GM12864 (cell line): ENCODE data around the gene KIAA1217.

ENCODE experiments used
- DNase-seq: peaks from one replicate; pipeline ENCODE4 v3.0.0-alpha.2; 2011; ENCODE audit warnings: low read depth
- H3K4me3 ChIP-seq: 2 replicates; pipeline ENCODE4 v1.5.1; 2011; ENCODE audit warnings: mild to moderate bottlenecking, low read depth, low read length, control low read depth
- TF ChIP-seq, protein P1 (sequence below): IDR thresholded peaks from 2 replicates; pipeline ENCODE4 v1.5.1; 2011; ENCODE audit warnings: low read depth, mild to moderate bottlenecking, moderate library complexity, low read length, control low read depth, inconsistent platforms; ENCODE audit errors: missing control alignments

KIAA1217 gene

DNA sequence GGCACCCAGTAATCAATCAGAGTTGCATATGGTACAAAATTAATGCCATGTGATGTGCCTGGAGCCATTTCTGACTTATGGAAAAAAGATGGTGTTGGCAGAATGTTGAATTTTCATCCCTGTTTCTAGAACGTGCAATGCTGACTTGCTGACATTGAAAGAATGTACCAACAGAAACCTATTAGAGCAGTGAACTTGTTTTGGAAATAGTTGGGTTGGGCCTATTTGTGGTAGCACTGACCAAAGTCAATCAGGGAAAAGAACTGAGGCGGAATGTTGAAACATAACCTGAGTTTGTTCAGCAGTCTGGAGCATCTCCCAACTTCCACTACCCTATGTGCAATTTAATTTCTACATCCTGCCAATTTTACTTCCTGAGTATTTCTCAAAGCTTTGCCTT lies 11.7 kb upstream of the KIAA1217 start:
- no peak overlapping the region for H3K4me3 ChIP-seq
- TF ChIP-seq, protein P1, sequence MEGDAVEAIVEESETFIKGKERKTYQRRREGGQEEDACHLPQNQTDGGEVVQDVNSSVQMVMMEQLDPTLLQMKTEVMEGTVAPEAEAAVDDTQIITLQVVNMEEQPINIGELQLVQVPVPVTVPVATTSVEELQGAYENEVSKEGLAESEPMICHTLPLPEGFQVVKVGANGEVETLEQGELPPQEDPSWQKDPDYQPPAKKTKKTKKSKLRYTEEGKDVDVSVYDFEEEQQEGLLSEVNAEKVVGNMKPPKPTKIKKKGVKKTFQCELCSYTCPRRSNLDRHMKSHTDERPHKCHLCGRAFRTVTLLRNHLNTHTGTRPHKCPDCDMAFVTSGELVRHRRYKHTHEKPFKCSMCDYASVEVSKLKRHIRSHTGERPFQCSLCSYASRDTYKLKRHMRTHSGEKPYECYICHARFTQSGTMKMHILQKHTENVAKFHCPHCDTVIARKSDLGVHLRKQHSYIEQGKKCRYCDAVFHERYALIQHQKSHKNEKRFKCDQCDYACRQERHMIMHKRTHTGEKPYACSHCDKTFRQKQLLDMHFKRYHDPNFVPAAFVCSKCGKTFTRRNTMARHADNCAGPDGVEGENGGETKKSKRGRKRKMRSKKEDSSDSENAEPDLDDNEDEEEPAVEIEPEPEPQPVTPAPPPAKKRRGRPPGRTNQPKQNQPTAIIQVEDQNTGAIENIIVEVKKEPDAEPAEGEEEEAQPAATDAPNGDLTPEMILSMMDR = no peak
- DNase-seq = no peak

GRCh38 chr10:24201503-24202180 lies 7.3 kb upstream of the KIAA1217 start:
- TF ChIP-seq, protein P1 = no peak
- H3K4me3 ChIP-seq = no peak overlapping the region
- DNase-seq = no peak

DNA sequence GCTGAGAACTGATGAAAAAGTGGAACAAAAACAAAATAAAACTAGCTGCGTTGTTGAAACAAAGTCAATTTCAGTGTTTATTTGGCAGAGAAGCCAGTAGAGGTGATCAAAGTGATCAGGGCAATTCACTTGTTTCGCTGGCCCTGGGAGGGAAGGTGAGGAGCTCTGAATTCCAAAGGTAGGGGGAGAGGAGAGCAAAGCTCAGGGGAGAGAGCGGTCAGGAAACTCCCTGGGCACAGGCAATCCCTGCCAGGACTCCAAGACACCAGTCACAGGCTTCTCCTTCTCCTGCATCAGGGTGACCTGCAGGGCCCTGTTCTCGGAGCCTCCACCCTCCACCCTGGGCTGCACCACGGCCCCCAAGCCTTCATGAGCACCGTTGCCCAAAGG lies 6.8 kb upstream of the KIAA1217 start:
- no peak for DNase-seq
- H3K4me3 ChIP-seq = no peak overlapping the region
- TF ChIP-seq, protein P1 = no peak

DNA sequence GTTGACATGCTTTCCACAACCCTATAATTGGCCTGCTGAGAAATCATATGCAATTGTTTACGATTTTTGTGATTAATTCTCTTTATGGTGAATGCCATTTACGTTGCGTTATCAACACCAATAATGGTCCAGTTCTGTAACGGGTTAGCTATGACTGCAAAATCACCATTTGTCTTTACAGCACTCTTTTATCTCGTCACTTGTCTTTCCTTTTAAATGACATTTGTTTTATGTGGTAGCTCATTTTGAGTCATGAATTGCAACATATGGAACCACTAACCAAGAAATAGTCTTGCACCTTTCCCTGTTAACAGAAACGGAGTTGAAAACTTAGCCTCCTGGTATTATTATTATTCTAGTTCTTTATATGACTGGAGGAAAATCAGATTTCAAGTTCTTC lies 3.1 kb upstream of the KIAA1217 start:
- H3K4me3 ChIP-seq = no peak overlapping the region
- no peak for DNase-seq
- TF ChIP-seq, protein P1 = no peak

DNA sequence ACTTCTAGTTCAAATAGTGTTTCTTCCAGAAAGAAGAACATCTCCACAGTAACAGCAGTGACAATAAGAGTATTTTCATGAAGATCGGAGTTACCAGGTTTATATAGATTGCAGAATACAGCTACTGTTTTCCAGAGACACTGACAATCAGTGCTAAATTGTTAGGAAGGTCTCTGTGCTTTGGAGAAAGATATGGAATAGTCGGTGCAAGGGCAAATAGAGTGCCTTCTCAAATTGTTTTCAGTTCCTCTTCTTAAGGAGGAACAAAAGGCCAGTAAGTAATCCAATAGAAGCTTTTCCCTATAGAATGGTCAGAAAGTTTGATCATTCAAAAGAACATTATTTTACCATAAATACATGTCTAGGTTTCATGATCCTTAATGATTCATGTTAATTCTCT lies 2.6 kb upstream of the KIAA1217 start:
- no peak overlapping the region for H3K4me3 ChIP-seq
- TF ChIP-seq, protein P1 = no peak
- no peak for DNase-seq

DNA sequence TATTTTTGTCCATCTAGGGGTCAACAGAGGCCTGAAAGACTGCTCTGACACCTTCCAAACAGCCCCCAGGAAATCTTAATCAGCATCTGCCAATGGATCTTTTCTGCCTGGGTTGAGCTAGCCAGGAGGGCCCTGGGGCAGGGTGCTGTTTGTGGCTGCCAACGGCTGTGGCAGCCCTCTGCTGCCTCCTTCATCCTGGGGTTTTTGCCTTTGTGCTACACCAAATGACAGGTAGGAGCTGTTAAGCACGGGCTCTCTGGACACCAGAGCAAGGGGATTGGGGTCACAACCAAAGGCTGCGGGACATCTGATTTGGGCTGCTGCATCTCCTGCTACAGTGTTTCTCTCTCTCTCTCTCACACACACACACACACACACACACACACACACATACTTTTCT lies 2.0 kb upstream of the KIAA1217 start:
- no peak overlapping the region for H3K4me3 ChIP-seq
- TF ChIP-seq, protein P1 = no peak
- DNase-seq = no peak

DNA sequence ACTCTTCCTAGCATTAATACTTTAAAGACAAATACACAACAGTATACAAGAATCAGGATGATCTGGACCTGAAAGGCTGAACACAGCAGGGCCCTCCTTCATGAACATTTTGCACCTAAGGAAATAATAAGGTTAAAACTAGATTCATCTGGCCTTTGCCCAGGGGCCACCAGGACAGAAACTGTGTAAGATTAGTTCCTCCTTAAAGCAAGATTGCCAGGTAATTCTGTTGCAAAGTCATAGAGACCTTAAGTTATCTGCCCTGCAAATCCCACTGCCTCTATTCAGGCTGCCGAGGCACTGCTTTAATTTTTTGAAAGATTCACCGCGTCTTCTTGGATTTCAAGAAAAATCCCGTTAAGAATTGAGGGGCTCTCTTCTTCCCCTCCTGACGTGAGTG lies 1.6 kb upstream of the KIAA1217 start:
- no peak for DNase-seq
- no peak overlapping the region for H3K4me3 ChIP-seq
- TF ChIP-seq, protein P1 = no peak
